KMS-11 (cell line): ENCODE results near the gene SCARF2.

Experiments used
- H2AFZ ChIP-seq: fragments of 200-600 bp; sonication (generic); 2 replicates; pipeline ENCODE4 v1.6.1; 2016; ENCODE audit warnings: antibody characterized with exemption, mixed run types, low read depth
- H3K27ac ChIP-seq: fragments of 200-600 bp; sonication (generic); 2 replicates; pipeline ENCODE4 v1.6.1; 2016; ENCODE audit warnings: mild to moderate bottlenecking, mixed run types
- H3K27me3 ChIP-seq: fragments of 200-600 bp; sonication (generic); 2 replicates; pipeline ENCODE4 v1.6.1; 2017; ENCODE audit warnings: mild to moderate bottlenecking, low read depth, mixed run types, moderate library complexity; ENCODE audit not compliant: insufficient read depth
- H3K36me3 ChIP-seq: fragments of 200-600 bp; sonication (generic); 2 replicates; pipeline ENCODE4 v1.6.1; 2017; ENCODE audit warnings: mild to moderate bottlenecking, mixed run types; ENCODE audit not compliant: insufficient read depth
- H3K4me1 ChIP-seq: fragments of 200-600 bp; sonication (generic); 2 replicates; pipeline ENCODE4 v1.6.1; 2016; ENCODE audit warnings: mild to moderate bottlenecking, low read depth, mixed run types; ENCODE audit not compliant: poor library complexity, severe bottlenecking
- H3K4me2 ChIP-seq: fragments of 200-600 bp; sonication (generic); 2 replicates; pipeline ENCODE4 v1.7.0; 2016; ENCODE audit warnings: mild to moderate bottlenecking, mixed run types
- H3K4me3 ChIP-seq: fragments of 200-600 bp; sonication (generic); IDR thresholded peaks from 2 replicates; pipeline ENCODE4 v1.6.1; 2017; ENCODE audit warnings: low read depth, low read length, mixed read lengths; ENCODE audit not compliant: insufficient read depth
- H3K79me2 ChIP-seq: fragments of 200-600 bp; sonication (generic); 2 replicates; pipeline ENCODE4 v1.6.1; 2016; ENCODE audit warnings: low read depth, mixed run types; ENCODE audit not compliant: insufficient read depth
- H3K9ac ChIP-seq: fragments of 200-600 bp; sonication (generic); 2 replicates; pipeline ENCODE4 v1.6.1; 2016; ENCODE audit warnings: mild to moderate bottlenecking, mixed run types
- H4K20me1 ChIP-seq: fragments of 200-600 bp; sonication (generic); 2 replicates; pipeline ENCODE4 v1.6.1; 2016; ENCODE audit warnings: mild to moderate bottlenecking, mixed run types; ENCODE audit not compliant: insufficient read depth
- TF ChIP-seq, protein P1 (sequence below): fragments of 200-600 bp; sonication (generic); conservative IDR thresholded peaks from 2 replicates; pipeline ENCODE4 v1.6.1; 2017; ENCODE audit warnings: low read depth, mild to moderate bottlenecking, antibody characterized with exemption, low read length, moderate library complexity, mixed read lengths

Gene SCARF2

GRCh38 chr22:20386336-20386735 is 51.3 kb downstream of the SCARF2 start:
- no peak overlapping the region for H3K4me2 ChIP-seq
- no peaks in the 10 kb centered on the region for H4K20me1 ChIP-seq
- H3K4me1 ChIP-seq, result peaks cover 7% of the 10 kb centered on the region
- TF ChIP-seq, protein P1, sequence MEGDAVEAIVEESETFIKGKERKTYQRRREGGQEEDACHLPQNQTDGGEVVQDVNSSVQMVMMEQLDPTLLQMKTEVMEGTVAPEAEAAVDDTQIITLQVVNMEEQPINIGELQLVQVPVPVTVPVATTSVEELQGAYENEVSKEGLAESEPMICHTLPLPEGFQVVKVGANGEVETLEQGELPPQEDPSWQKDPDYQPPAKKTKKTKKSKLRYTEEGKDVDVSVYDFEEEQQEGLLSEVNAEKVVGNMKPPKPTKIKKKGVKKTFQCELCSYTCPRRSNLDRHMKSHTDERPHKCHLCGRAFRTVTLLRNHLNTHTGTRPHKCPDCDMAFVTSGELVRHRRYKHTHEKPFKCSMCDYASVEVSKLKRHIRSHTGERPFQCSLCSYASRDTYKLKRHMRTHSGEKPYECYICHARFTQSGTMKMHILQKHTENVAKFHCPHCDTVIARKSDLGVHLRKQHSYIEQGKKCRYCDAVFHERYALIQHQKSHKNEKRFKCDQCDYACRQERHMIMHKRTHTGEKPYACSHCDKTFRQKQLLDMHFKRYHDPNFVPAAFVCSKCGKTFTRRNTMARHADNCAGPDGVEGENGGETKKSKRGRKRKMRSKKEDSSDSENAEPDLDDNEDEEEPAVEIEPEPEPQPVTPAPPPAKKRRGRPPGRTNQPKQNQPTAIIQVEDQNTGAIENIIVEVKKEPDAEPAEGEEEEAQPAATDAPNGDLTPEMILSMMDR, result no peak
- no peak overlapping the region for H2AFZ ChIP-seq
- no peaks in the 10 kb centered on the region for H3K79me2 ChIP-seq
- H3K4me3 ChIP-seq, result no peak overlapping the region
- no peaks in the 10 kb centered on the region for H3K36me3 ChIP-seq
- no peak overlapping the region for H3K27ac ChIP-seq
- no peaks in the 10 kb centered on the region for H3K27me3 ChIP-seq
- H3K9ac ChIP-seq, result no peak overlapping the region

DNA sequence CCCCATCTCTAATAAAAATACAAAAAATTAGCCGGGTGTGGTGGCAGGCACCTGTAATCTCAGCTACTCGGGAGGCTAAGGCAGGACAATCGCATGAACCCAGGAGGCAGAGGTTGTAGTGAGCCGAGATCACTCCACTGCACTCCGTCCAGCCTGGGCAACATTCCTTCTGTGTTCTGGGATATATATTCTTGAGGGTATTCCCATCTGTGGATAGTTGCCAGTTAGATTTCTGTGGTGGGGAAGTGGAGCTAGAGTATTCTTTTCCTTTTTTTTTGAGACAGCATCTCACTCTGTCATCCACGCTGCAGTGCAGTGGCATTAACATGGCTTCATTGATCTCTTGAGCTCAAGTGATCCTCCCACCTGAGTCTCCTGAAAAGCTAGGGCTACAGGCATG is 52.8 kb downstream of the SCARF2 start:
- H3K4me3 ChIP-seq, result no peak overlapping the region
- no peaks in the 10 kb centered on the region for H3K36me3 ChIP-seq
- no peak overlapping the region for H3K27ac ChIP-seq
- no peak overlapping the region for H3K9ac ChIP-seq
- peaks cover 7% of the 10 kb centered on the region for H3K4me1 ChIP-seq
- H4K20me1 ChIP-seq, result no peaks in the 10 kb centered on the region
- no peaks in the 10 kb centered on the region for H3K79me2 ChIP-seq
- H3K4me2 ChIP-seq, result no peak overlapping the region
- H3K27me3 ChIP-seq, result no peaks in the 10 kb centered on the region
- TF ChIP-seq, protein P1, result no peak
- H2AFZ ChIP-seq, result no peak overlapping the region

GRCh38 chr22:20384171-20384570 is 53.5 kb downstream of the SCARF2 start:
- no peaks in the 10 kb centered on the region for H4K20me1 ChIP-seq
- no peak overlapping the region for H3K4me2 ChIP-seq
- H3K27me3 ChIP-seq, result no peaks in the 10 kb centered on the region
- H3K9ac ChIP-seq, result no peak overlapping the region
- H3K36me3 ChIP-seq, result no peaks in the 10 kb centered on the region
- H3K79me2 ChIP-seq, result no peaks in the 10 kb centered on the region
- peaks cover 7% of the 10 kb centered on the region for H3K4me1 ChIP-seq
- no peak overlapping the region for H2AFZ ChIP-seq
- no peak overlapping the region for H3K27ac ChIP-seq
- TF ChIP-seq, protein P1, result no peak
- no peak overlapping the region for H3K4me3 ChIP-seq

- Histone ChIP-seq H3K79me2 (no peaks in the 10 kb centered on the region), H3K27ac (no peak overlapping the region), H3K9ac (no peak overlapping the region), H4K20me1 (no peaks in the 10 kb centered on the region), H3K36me3 (no peaks in the 10 kb centered on the region), H3K27me3 (no peaks in the 10 kb centered on the region), H3K4me3 (no peak overlapping the region), H3K4me2 (no peak overlapping the region), H2AFZ (no peak overlapping the region), H3K4me1 (peaks cover 7% of the 10 kb centered on the region)
- TF ChIP-seq, protein P1, result no peak
These were observed 54.1 kb downstream of the SCARF2 start for GRCh38 chr22:20383538-20383937.
